WTC11 (cell line): ENCODE measurements around the gene LTK. TPM values are rescaled to one million over a fixed set of nuclear protein-coding genes. Genes with fewer than 3 reads are reported as not detected.

Experiments
- ATAC-seq: fragments of 200-7000 bp; cut with Tn5 transposase; 2 replicates; pipeline ENCODE4 v1.10.0; 2021; ENCODE audit warnings: mild to moderate bottlenecking, moderate library complexity
- CTCF ChIA-PET: fragments of 300-600 bp; sonication (Branson Sonifier 250); formaldehyde crosslinking; loops from one replicate; lab custom pipeline; 2021; ENCODE audit warnings: antibody characterized with exemption; lab: Charles Lee
- POLR2A ChIA-PET: fragments of 350-600 bp; sonication (Branson Sonifier 250); formaldehyde crosslinking; loops from one replicate; lab custom pipeline; 2021; ENCODE audit warnings: antibody characterized with exemption; lab: Charles Lee
- DNase-seq: peaks from one replicate; pipeline ENCODE4 v3.0.0; 2021; ENCODE audit warnings: low spot score
- H3K27ac Mint-ChIP-seq: 2 replicates; pipeline ENCODE4 v1.8.0; 2021; ENCODE audit warnings: mixed read lengths
- H3K27me3 Mint-ChIP-seq: 2 replicates; pipeline ENCODE4 v1.8.0; 2021; ENCODE audit warnings: low read depth, mild to moderate bottlenecking, moderate library complexity, mixed read lengths
- H3K36me3 Mint-ChIP-seq: 2 replicates; pipeline ENCODE4 v1.8.0; 2021; ENCODE audit warnings: mixed read lengths
- H3K4me1 Mint-ChIP-seq: 2 replicates; pipeline ENCODE4 v1.8.0; 2022; ENCODE audit warnings: mixed read lengths
- H3K4me3 Mint-ChIP-seq: 2 replicates; pipeline ENCODE4 v1.8.0; 2021; ENCODE audit warnings: mild to moderate bottlenecking, moderate library complexity, mixed read lengths
- H3K9me3 Mint-ChIP-seq: 2 replicates; pipeline ENCODE4 v1.8.0; 2021; ENCODE audit warnings: mixed read lengths
- ELF4 ChIP-seq: sonication (generic); formaldehyde crosslinking; IDR thresholded peaks from 2 replicates; pipeline ENCODE4 v1.8.1; 2022; ENCODE audit warnings: low read depth, mild to moderate bottlenecking, moderate library complexity, missing genetic modification reagents
- EMX1 ChIP-seq: fragments of 250-450 bp; sonication (Bioruptor Pico); IDR thresholded peaks from 2 replicates; pipeline ENCODE4 v1.8.0; 2021; ENCODE audit warnings: mild to moderate bottlenecking
- FOXJ3 ChIP-seq: sonication (generic); formaldehyde crosslinking; IDR thresholded peaks from 2 replicates; pipeline ENCODE4 v1.9.0; 2021; ENCODE audit warnings: missing genetic modification reagents, mild to moderate bottlenecking, borderline replicate concordance
- FOXP1 ChIP-seq: sonication (generic); formaldehyde crosslinking; IDR thresholded peaks from 2 replicates; pipeline ENCODE4 v1.8.0; 2022; ENCODE audit warnings: missing genetic modification reagents, mild to moderate bottlenecking, moderate library complexity, borderline replicate concordance
- JAZF1 ChIP-seq: fragments of 250-450 bp; sonication (Bioruptor Pico); IDR thresholded peaks from 2 replicates; pipeline ENCODE4 v1.9.0; 2021; ENCODE audit warnings: moderate library complexity, mild to moderate bottlenecking, inconsistent platforms
- JUN ChIP-seq: sonication (generic); formaldehyde crosslinking; IDR thresholded peaks from 2 replicates; pipeline ENCODE4 v1.8.0; 2023; ENCODE audit warnings: mild to moderate bottlenecking, missing genetic modification reagents
- MXD4 ChIP-seq: fragments of 250-450 bp; sonication (Bioruptor Pico); IDR thresholded peaks from 2 replicates; pipeline ENCODE4 v1.8.0; 2021; ENCODE audit warnings: mild to moderate bottlenecking, moderate library complexity, borderline replicate concordance
- PRRX2 ChIP-seq: fragments of 250-450 bp; sonication (Bioruptor Pico); IDR thresholded peaks from 2 replicates; pipeline ENCODE4 v1.8.0; 2021; ENCODE audit warnings: mild to moderate bottlenecking
- SP1 ChIP-seq: sonication (generic); formaldehyde crosslinking; conservative IDR thresholded peaks from 2 replicates; pipeline ENCODE4 v1.8.1; 2022; ENCODE audit warnings: missing genetic modification reagents
- TP53 ChIP-seq: sonication (generic); formaldehyde crosslinking; IDR thresholded peaks from 2 replicates; pipeline ENCODE4 v1.8.1; 2023; ENCODE audit warnings: mild to moderate bottlenecking, missing genetic modification reagents
- ZNF263 ChIP-seq: sonication (generic); formaldehyde crosslinking; IDR thresholded peaks from 2 replicates; pipeline ENCODE4 v1.8.1; 2022; ENCODE audit warnings: low read depth, mild to moderate bottlenecking, moderate library complexity, missing genetic modification reagents
- total RNA-seq: library from RNA; stranded (reverse); gene quantifications from 3 replicates; pipeline ENCODE4 v1.2.3, GENCODE V29; 2021
- TF ChIP-seq, protein P1 (sequence below): sonication (generic); formaldehyde crosslinking; IDR thresholded peaks from 2 replicates; pipeline ENCODE4 v1.8.1; 2022; ENCODE audit warnings: low read depth, mild to moderate bottlenecking, moderate library complexity, missing genetic modification reagents, borderline replicate concordance
- TF ChIP-seq, protein P2 (sequence below): sonication (generic); formaldehyde crosslinking; IDR thresholded peaks from 2 replicates; pipeline ENCODE4 v1.8.1; 2022; ENCODE audit warnings: mild to moderate bottlenecking, moderate library complexity, missing genetic modification reagents
- TF ChIP-seq, protein P3 (sequence below): sonication (generic); formaldehyde crosslinking; IDR thresholded peaks from 2 replicates; pipeline ENCODE4 v1.8.1; 2022; ENCODE audit warnings: missing genetic modification reagents, borderline replicate concordance
- TF ChIP-seq, protein P4 (sequence below): sonication (generic); formaldehyde crosslinking; IDR thresholded peaks from 2 replicates; pipeline ENCODE4 v1.8.0; 2022; ENCODE audit warnings: mild to moderate bottlenecking, missing genetic modification reagents
- TF ChIP-seq, protein P5 (sequence below): sonication (generic); formaldehyde crosslinking; IDR thresholded peaks from 2 replicates; pipeline ENCODE4 v1.8.1; 2023; ENCODE audit warnings: mild to moderate bottlenecking, missing genetic modification reagents, moderate library complexity
- TF ChIP-seq, protein P6 (sequence below): sonication (generic); formaldehyde crosslinking; conservative IDR thresholded peaks from 2 replicates; pipeline ENCODE4 v1.8.1; 2023; ENCODE audit warnings: mild to moderate bottlenecking, low read depth, missing genetic modification reagents, moderate library complexity

LTK gene
- total RNA-seq, 1 experiment from 2014 or later = 0.66 TPM

DNA sequence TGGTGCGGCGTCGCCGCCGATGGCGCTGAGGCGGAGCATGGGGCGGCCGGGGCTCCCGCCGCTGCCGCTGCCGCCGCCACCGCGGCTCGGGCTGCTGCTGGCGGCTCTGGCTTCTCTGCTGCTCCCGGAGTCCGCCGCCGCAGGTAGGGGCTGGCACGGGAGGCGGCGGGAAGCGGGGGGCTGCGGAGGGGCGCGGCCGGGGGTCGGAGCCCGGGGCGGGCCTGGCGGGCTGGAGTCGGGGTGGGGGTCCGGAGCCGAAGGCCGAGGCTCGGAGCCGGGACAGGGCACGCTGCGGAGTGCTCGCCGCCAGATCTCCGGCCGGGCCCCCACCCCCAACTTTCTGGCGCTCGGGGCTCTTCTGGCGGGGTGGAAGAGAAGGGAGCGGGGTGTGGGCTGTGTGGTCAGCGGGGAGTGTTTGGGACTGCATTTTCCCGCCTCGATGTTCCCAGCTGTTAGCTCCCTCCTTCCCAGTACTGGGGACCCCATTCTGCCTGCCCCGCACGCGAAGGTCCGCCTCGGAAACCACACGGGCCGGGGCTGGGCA, 45.7 kb upstream of the LTK start:
- CTCF ChIA-PET = interaction anchor here (1.2 to 3.3 kb wide), 2 partner anchors 26 to 45 kb away, joined by 3 to 38 read pairs; no protein-coding TSS in a partner anchor

More for the DNA sequence above, 45.7 kb upstream of the LTK start:
- H3K4me3 Mint-ChIP-seq = peak overlapping the region; percentile 81
- H3K4me1 Mint-ChIP-seq = peaks cover 61% of the 10 kb centered on the region
- H3K27me3 Mint-ChIP-seq = no peaks in the 10 kb centered on the region; the same call in 1 of the 2 replicates
- no peaks in the 10 kb centered on the region for H3K9me3 Mint-ChIP-seq
- ATAC-seq = no peak; the same call in 1 of the 2 replicates
- H3K36me3 Mint-ChIP-seq = peaks cover 4% of the 10 kb centered on the region; the same call in 1 of the 2 replicates
- POLR2A ChIA-PET = interaction anchor here (1.0 to 2.6 kb wide), 3 partner anchors 9 to 26 kb away, joined by 3 to 20 read pairs (median 4); no protein-coding TSS in a partner anchor
- no peak overlapping the region for H3K27ac Mint-ChIP-seq
- no peak for DNase-seq
- TF ChIP-seq ZNF263 (no peak), PRRX2 (CRISPR knock-in tag) (no peak), FOXJ3 (no peak), JAZF1 (CRISPR knock-in tag) (no peak), FOXP1 (CRISPR knock-in tag) (peak; percentile 57; the same call in 1 of the 2 replicates), JUN (CRISPR knock-in tag) (no peak), EMX1 (CRISPR knock-in tag) (no peak), SP1 (CRISPR knock-in tag) (0 out of 2 replicates have a peak, but pooled peaks have one; percentile 16), TP53 (CRISPR knock-in tag) (0 out of 2 replicates have a peak, but pooled peaks have one; percentile 48), ELF4 (CRISPR knock-in tag) (no peak), MXD4 (no peak)
- TF ChIP-seq, protein P1, sequence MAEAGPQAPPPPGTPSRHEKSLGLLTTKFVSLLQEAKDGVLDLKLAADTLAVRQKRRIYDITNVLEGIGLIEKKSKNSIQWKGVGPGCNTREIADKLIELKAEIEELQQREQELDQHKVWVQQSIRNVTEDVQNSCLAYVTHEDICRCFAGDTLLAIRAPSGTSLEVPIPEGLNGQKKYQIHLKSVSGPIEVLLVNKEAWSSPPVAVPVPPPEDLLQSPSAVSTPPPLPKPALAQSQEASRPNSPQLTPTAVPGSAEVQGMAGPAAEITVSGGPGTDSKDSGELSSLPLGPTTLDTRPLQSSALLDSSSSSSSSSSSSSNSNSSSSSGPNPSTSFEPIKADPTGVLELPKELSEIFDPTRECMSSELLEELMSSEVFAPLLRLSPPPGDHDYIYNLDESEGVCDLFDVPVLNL (CRISPR knock-in tag) = 0 out of 2 replicates have a peak, but pooled peaks have one; percentile 49
- TF ChIP-seq, protein P2, sequence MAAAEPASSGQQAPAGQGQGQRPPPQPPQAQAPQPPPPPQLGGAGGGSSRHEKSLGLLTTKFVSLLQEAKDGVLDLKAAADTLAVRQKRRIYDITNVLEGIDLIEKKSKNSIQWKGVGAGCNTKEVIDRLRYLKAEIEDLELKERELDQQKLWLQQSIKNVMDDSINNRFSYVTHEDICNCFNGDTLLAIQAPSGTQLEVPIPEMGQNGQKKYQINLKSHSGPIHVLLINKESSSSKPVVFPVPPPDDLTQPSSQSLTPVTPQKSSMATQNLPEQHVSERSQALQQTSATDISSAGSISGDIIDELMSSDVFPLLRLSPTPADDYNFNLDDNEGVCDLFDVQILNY (CRISPR knock-in tag) = 0 out of 2 replicates have a peak, but pooled peaks have one; percentile 24
- TF ChIP-seq, protein P3, sequence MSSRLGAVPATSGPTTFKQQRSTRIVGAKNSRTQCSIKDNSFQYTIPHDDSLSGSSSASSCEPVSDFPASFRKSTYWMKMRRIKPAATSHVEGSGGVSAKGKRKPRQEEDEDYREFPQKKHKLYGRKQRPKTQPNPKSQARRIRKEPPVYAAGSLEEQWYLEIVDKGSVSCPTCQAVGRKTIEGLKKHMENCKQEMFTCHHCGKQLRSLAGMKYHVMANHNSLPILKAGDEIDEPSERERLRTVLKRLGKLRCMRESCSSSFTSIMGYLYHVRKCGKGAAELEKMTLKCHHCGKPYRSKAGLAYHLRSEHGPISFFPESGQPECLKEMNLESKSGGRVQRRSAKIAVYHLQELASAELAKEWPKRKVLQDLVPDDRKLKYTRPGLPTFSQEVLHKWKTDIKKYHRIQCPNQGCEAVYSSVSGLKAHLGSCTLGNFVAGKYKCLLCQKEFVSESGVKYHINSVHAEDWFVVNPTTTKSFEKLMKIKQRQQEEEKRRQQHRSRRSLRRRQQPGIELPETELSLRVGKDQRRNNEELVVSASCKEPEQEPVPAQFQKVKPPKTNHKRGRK (CRISPR knock-in tag) = no peak
- TF ChIP-seq, protein P4, sequence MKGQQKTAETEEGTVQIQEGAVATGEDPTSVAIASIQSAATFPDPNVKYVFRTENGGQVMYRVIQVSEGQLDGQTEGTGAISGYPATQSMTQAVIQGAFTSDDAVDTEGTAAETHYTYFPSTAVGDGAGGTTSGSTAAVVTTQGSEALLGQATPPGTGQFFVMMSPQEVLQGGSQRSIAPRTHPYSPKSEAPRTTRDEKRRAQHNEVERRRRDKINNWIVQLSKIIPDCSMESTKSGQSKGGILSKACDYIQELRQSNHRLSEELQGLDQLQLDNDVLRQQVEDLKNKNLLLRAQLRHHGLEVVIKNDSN (CRISPR knock-in tag) = no peak
- TF ChIP-seq, protein P5, sequence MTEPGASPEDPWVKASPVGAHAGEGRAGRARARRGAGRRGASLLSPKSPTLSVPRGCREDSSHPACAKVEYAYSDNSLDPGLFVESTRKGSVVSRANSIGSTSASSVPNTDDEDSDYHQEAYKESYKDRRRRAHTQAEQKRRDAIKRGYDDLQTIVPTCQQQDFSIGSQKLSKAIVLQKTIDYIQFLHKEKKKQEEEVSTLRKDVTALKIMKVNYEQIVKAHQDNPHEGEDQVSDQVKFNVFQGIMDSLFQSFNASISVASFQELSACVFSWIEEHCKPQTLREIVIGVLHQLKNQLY (CRISPR knock-in tag) = no peak
- TF ChIP-seq, protein P6, sequence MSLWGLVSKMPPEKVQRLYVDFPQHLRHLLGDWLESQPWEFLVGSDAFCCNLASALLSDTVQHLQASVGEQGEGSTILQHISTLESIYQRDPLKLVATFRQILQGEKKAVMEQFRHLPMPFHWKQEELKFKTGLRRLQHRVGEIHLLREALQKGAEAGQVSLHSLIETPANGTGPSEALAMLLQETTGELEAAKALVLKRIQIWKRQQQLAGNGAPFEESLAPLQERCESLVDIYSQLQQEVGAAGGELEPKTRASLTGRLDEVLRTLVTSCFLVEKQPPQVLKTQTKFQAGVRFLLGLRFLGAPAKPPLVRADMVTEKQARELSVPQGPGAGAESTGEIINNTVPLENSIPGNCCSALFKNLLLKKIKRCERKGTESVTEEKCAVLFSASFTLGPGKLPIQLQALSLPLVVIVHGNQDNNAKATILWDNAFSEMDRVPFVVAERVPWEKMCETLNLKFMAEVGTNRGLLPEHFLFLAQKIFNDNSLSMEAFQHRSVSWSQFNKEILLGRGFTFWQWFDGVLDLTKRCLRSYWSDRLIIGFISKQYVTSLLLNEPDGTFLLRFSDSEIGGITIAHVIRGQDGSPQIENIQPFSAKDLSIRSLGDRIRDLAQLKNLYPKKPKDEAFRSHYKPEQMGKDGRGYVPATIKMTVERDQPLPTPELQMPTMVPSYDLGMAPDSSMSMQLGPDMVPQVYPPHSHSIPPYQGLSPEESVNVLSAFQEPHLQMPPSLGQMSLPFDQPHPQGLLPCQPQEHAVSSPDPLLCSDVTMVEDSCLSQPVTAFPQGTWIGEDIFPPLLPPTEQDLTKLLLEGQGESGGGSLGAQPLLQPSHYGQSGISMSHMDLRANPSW (CRISPR knock-in tag) = no peak
- TF ChIP-seq, all 79 proteins: peak for 5
